ENCODE results near the gene CDK5RAP2.

- TF ChIP-seq, protein P1, sequence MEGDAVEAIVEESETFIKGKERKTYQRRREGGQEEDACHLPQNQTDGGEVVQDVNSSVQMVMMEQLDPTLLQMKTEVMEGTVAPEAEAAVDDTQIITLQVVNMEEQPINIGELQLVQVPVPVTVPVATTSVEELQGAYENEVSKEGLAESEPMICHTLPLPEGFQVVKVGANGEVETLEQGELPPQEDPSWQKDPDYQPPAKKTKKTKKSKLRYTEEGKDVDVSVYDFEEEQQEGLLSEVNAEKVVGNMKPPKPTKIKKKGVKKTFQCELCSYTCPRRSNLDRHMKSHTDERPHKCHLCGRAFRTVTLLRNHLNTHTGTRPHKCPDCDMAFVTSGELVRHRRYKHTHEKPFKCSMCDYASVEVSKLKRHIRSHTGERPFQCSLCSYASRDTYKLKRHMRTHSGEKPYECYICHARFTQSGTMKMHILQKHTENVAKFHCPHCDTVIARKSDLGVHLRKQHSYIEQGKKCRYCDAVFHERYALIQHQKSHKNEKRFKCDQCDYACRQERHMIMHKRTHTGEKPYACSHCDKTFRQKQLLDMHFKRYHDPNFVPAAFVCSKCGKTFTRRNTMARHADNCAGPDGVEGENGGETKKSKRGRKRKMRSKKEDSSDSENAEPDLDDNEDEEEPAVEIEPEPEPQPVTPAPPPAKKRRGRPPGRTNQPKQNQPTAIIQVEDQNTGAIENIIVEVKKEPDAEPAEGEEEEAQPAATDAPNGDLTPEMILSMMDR (optimal IDR thresholded peaks at IDR 0.05 in 1 of 3, IDR thresholded peaks at IDR 0.05 in 1 of 3, conservative IDR thresholded peaks at IDR 0.05 in 1 of 3; ENCODE audit: extremely low read depth in 1 of 3, insufficient read depth in 2 of 3, low read length in 3 of 3): no peak
- TF ChIP-seq EZH2 (IDR thresholded peaks at IDR 0.05; ENCODE audit: low read length): no peak
Measured at GRCh38 chr9:120377268-120378159, 202.5 kb downstream of the CDK5RAP2 start.
